Endothelial cell (in vitro differentiated cells): ENCODE measurements around the gene TMEM114. TPM values are rescaled to one million over a fixed set of nuclear protein-coding genes. Genes with fewer than 3 reads are reported as not detected.
A peak's percentile ranks its signal among the peaks of the same experiment; 100 is the strongest.

Experiments used
- DNase-seq: peaks from one replicate; pipeline ENCODE4 v3.0.0; 2021; ENCODE audit warnings: low spot score
- H3K27ac Mint-ChIP-seq: one replicate; pipeline ENCODE4 v1.8.0; 2021; ENCODE audit warnings: mixed read lengths, inconsistent platforms; ENCODE audit not compliant: unreplicated experiment
- H3K27me3 Mint-ChIP-seq: one replicate; pipeline ENCODE4 v1.8.0; 2021; ENCODE audit warnings: mild to moderate bottlenecking, moderate library complexity, mixed read lengths, inconsistent platforms; ENCODE audit not compliant: unreplicated experiment
- H3K36me3 Mint-ChIP-seq: one replicate; pipeline ENCODE4 v1.8.0; 2021; ENCODE audit warnings: mild to moderate bottlenecking, low read depth, mixed read lengths, inconsistent platforms; ENCODE audit not compliant: unreplicated experiment
- H3K4me1 Mint-ChIP-seq: one replicate; pipeline ENCODE4 v1.8.0; 2021; ENCODE audit warnings: mild to moderate bottlenecking, mixed read lengths, inconsistent platforms; ENCODE audit not compliant: unreplicated experiment
- H3K4me3 Mint-ChIP-seq: one replicate; pipeline ENCODE4 v1.8.0; 2021; ENCODE audit warnings: mild to moderate bottlenecking, mixed read lengths, inconsistent platforms; ENCODE audit not compliant: unreplicated experiment
- H3K9me3 Mint-ChIP-seq: one replicate; pipeline ENCODE4 v1.8.0; 2021; ENCODE audit warnings: mixed read lengths, inconsistent platforms; ENCODE audit not compliant: unreplicated experiment
- long read RNA-seq: library from polyadenylated mRNA; unstranded; transcript quantifications from one replicate; pipeline ENCODE4 v2.0.0, GENCODE V29; 2020; ENCODE audit not compliant: unreplicated experiment
- total RNA-seq: library from RNA; stranded (reverse); fragmentation: NEBNext Ultra II Directional; extraction: Animal tissue kit (Norgen Biotek cat#: 25700); gene quantifications from one replicate; pipeline ENCODE4 v1.2.1, GENCODE V29; 2021; ENCODE audit not compliant: unreplicated experiment
- TF ChIP-seq, protein P1 (sequence below): fragments of 200-600 bp; sonication (generic); IDR thresholded peaks from one replicate; pipeline ENCODE4 v1.5.0; 2021; ENCODE audit warnings: antibody characterized with exemption; ENCODE audit not compliant: unreplicated experiment

The TMEM114 gene
- not detected for total RNA-seq
- long read RNA-seq = 0 reads

- TF ChIP-seq, protein P1, sequence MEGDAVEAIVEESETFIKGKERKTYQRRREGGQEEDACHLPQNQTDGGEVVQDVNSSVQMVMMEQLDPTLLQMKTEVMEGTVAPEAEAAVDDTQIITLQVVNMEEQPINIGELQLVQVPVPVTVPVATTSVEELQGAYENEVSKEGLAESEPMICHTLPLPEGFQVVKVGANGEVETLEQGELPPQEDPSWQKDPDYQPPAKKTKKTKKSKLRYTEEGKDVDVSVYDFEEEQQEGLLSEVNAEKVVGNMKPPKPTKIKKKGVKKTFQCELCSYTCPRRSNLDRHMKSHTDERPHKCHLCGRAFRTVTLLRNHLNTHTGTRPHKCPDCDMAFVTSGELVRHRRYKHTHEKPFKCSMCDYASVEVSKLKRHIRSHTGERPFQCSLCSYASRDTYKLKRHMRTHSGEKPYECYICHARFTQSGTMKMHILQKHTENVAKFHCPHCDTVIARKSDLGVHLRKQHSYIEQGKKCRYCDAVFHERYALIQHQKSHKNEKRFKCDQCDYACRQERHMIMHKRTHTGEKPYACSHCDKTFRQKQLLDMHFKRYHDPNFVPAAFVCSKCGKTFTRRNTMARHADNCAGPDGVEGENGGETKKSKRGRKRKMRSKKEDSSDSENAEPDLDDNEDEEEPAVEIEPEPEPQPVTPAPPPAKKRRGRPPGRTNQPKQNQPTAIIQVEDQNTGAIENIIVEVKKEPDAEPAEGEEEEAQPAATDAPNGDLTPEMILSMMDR = no peak
- Mint-ChIP-seq H3K27ac (no peak within 1 kb of the TSS), H3K4me3 (no peak within 1 kb of the TSS), H3K4me1 (peaks cover 5% of the 10 kb centered on the region), H3K27me3 (peaks cover 7% of the 10 kb centered on the region), H3K9me3 (no peaks in the 10 kb centered on the region), H3K36me3 (no peaks in the 10 kb centered on the region)
- DNase-seq = no peak
Measured at GRCh38 chr16:8589900-8590688, at the start of gene TMEM114. Gene TMEM114 (minus strand): TSS chr16:8590511. CDS start chr16:8589838, 673 bp downstream.

GRCh38 chr16:8639694-8640093 is 49.4 kb upstream of the TMEM114 start:
- no peaks in the 10 kb centered on the region for H3K9me3 Mint-ChIP-seq
- TF ChIP-seq, protein P1 = no peak
- no peaks in the 10 kb centered on the region for H3K4me1 Mint-ChIP-seq
- peaks cover 8% of the 10 kb centered on the region for H3K27me3 Mint-ChIP-seq
- H3K4me3 Mint-ChIP-seq = peak overlapping the region; percentile 24
- H3K27ac Mint-ChIP-seq = no peak overlapping the region
- no peak for DNase-seq
- H3K36me3 Mint-ChIP-seq = peaks cover 53% of the 10 kb centered on the region

DNA sequence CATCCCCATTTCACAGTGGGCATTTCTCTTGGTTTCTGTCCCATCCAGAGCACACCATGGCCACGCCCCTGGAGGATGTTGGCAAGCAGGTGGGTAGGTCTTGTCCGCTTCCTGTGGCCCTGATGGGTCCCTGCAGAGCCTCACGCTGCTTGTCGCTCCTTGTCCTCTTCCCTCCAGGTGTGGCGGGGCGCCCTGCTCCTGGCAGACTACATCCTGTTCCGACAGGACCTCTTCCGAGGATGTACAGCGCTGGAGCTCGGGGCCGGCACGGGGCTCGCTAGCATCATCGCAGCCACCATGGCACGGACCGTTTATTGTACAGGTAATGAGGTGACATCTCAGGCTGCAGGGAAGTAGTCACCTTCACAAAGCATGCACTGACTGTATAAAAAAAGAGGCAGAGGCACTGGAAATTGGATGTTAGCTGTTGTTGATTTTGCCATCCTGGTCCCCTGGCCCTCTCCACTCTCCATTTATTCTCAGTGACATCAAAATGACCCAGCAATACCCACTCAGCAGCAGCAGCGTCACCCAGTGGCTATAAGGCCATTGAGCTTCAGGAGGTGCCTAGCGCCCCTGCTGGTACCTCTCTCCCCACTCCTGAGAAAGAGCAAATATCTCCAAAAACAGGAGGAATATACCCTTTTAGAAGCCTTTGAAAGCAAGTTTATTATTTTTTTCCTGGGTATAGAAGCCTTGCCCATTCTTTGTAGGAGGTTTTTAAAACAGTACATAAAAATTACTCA is 44.9 kb upstream of the TMEM114 start:
- TF ChIP-seq, protein P1 = peak; percentile 49
- Mint-ChIP-seq H3K27me3 (peaks cover 6% of the 10 kb centered on the region), H3K4me1 (no peaks in the 10 kb centered on the region), H3K9me3 (no peaks in the 10 kb centered on the region), H3K27ac (no peak overlapping the region), H3K4me3 (no peak overlapping the region), H3K36me3 (peaks cover 23% of the 10 kb centered on the region)
- peak; percentile 51 for DNase-seq

DNA sequence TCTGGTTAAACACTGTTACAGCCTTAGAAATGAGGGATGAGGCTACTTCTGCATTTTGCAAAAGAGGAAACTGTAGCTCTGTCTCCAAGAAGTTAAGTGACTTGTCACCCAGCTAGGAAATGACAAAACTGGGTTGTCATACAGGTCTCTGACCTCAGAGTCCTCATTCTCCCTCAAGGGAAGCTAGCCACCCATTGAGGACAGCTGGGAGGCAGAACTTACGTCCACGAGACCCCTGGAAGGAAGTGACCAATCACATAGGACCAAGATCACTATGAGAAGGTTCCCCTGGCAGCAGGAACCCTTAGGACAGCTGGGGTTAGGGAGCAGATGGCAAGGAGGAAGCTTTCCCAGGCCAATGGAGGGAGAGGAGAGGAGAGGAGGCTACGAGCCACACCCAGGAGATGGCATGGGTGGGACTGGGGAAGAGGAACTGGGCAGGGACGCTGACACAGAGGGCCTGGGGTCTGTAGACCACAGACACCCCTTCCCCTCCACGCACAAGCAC is 42.4 kb upstream of the TMEM114 start:
- Mint-ChIP-seq H3K27ac (no peak overlapping the region), H3K36me3 (peaks cover 26% of the 10 kb centered on the region), H3K27me3 (no peaks in the 10 kb centered on the region), H3K4me3 (no peak overlapping the region), H3K4me1 (peaks cover 7% of the 10 kb centered on the region), H3K9me3 (no peaks in the 10 kb centered on the region)
- TF ChIP-seq, protein P1 = no peak
- no peak for DNase-seq
